MV-4-11 (cell line): ENCODE measurements around the gene KIF26B.

ENCODE experiments used
- DNase-seq: peaks from one replicate; lab custom pipeline; 2025; lab: John Stamatoyannopoulos, UW

Gene KIF26B

DNA sequence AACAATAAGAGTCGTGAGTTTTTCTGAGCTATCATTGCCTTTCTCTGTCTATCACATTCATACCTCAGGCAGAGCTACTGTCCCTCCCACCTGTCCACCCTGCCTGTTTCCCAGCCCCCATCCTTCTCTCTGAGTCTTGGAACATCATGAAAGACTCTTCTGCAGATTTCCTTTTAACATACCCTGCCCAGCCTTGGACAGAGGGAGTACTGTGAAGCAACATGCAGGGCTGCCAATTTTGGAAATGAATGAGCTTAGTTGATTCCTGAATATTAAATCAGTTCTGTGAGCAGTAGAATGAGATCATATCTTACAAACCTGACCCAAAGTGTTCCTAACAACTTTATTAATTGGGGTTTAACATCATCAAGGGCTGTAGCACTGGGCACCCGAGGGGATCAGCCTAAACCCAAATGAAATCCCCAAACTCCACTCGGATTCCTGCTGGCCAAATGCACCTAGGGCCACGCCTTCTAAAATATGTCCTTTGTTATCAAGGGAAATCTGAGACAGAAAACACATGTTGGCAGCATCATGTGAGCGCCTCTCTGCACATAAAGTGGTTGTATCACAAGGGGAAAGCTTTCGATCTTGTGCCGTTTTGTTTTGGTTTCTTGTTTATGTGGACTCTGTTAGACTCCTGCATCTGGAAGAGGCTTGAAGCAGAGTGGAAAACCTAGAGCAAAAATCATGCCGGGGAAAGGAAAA lies 357.6 kb downstream of the KIF26B start:
- no peak for DNase-seq

- DNase-seq: peak; percentile 60
Measured at GRCh38 chr1:245512980-245513578, 358.3 kb downstream of the KIF26B start.

DNA sequence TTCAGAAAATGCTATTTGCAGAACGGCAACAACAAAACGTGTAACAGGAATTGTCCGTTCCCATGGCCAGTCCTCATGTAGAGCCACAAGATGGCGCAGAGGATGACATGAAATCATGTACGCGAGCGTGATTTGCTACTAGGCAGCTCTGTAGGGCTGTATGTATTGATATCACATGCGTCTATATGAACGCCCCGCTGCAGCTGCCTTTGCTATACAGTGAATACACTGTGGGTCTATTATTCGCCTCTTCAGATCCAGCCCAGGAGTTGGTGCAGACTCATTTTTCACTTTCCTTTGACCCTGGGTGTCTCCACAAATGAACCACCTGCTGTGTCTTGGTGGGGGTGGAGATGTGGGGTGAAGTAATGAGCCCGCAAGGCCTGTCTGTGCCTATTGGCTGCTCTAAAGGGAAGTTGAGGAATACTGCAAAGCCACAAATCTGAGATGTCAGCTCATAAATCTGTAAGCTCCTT lies 361.5 kb downstream of the KIF26B start:
- peak; percentile 98 for DNase-seq

DNA sequence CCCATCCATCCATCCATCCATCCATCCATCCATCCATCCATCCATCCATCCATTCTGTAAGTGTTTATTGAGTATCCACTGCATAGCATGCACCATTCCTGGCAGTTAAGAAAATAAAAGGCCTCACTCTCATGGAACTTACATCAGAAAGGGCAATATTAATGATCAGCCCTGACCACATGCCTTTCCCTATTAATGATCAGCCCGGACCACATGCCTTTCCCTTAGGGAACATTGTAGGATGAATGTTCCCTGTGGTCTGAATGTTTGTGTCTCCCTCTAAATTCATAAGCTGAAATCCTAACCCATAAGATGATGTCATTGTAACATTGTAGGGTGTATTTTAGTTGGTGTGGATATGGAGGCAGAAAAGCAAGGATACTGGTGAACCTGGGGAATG lies 365.8 kb downstream of the KIF26B start:
- DNase-seq: no peak

DNA sequence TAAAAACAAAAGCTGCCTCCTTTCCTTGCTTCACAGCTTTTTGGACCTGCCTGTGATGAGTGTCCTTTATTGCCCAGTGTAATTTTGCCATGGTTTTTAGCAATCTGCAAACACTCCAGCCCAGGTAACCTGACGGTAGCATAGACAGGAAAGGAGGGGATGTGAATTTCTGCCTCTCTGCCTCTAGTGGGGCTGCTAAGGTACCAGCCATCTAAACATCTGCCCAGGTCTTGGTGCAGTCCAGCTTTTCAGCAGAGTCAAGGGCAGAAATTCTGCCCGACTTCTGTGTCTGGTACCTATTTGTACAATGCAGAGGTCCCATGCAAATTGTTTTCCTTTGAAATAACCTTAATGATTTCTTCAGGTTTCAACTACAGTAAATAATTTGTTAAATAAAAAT lies 371.4 kb downstream of the KIF26B start:
- DNase-seq: no peak

GRCh38 chr1:245528258-245528635 lies 373.5 kb downstream of the KIF26B start:
- no peak for DNase-seq

DNA sequence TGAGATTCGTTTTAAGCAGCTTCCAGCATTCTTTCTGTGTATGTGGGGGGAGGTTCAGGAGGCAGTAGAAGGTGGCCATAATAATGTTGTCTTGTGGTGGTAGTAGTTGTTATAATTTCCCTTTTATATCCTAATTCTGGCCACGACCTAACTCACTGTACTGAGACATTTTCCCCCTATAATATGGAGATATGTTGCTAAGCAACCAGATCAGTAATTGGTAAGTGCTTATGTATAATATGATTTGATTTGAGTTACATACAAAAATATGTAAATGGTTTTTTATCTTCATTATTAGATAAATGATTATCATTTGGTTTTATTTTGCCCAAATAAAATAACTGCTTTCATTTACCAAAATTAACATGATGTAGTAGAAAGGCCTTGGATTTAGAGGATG lies 376.2 kb downstream of the KIF26B start:
- DNase-seq: no peak

GRCh38 chr1:245537992-245538391 lies 383.2 kb downstream of the KIF26B start:
- peak; percentile 62 for DNase-seq

- no peak for DNase-seq
Measured at GRCh38 chr1:245538671-245539070, 383.9 kb downstream of the KIF26B start.

GRCh38 chr1:245541369-245541768 lies 386.6 kb downstream of the KIF26B start:
- DNase-seq: no peak

GRCh38 chr1:245542365-245542764 lies 387.6 kb downstream of the KIF26B start:
- no peak for DNase-seq

DNA sequence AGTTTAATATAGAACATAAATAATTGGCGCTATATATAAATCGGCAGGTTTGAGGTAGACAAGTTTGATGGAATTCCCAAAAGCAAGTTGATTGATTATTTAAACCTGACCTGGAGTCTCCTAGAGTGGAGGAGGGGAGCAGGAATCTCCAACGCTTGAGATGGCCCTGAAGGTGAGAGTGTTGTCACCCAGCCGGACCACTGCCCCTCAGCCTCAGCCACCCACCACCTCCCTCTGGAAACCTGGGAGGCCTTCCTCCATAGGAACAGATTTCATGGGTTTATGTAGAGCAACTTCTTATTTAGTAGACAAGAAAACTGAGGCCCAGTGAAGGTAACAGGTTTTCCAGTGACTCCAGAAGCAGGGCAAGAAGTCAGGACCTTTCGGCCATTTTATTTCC lies 389.5 kb downstream of the KIF26B start:
- no peak for DNase-seq

GRCh38 chr1:245546875-245547274 lies 392.1 kb downstream of the KIF26B start:
- DNase-seq: peak; percentile 73

DNA sequence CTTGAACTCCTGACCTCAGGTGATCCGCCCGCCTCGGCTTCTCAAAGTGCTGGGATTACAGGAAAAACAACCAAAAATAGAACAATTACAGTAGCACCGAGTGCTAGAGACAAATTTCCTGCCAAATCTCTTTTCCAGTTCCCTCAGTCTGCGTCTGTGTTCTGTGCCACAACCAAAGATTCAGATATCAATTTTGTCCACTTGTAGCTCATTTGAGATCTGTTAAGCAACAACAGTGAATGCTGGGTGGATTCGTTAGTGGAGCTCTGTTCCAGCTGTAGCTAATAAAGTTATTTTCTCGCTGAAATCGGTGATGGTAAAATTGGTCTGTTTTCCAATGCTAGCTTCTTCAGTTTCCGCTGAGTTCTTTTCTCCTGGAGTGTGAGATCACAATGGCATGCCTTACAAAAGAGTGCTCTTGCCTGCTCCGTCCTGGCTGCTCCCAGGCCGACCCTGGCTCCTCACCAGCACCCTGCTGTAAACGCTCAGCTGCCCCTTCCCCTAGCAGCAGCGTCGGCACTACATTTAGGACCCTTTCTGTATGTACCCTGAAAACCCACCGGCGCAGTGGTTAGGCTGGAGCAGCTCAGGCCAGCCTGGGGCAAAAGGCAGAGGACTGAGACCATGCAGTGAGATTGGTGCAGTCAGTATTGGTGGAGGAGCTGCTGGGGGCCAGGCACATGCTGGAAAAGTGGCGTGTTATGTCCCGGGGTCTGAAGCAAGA lies 395.4 kb downstream of the KIF26B start:
- DNase-seq: no peak

- DNase-seq: no peak
Measured at GRCh38 chr1:245550720-245551043, 395.9 kb downstream of the KIF26B start.

GRCh38 chr1:245551536-245551935 lies 396.8 kb downstream of the KIF26B start:
- no peak for DNase-seq

- no peak for DNase-seq
Measured at GRCh38 chr1:245552331-245552730, 397.5 kb downstream of the KIF26B start.

DNA sequence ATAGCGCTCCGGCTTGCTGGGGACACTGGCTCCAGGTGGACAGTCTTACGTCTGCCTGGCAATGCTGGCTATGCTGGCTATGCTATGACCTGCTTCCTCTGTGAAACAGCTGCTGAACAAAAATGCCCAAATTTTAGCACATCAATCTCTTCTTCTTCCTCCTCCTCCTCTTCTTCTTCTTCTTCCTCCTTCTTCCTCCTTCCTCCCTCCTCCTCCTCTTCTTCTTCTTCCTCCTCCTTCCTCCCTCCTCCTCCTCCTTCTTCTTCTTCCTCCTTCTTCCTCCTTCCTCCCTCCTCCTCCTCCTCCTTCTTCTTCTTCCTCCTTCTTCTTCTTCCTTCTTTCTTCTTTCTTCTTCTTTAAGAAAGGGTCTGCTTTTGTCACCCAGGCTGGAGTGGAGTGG lies 401.3 kb downstream of the KIF26B start:
- DNase-seq: no peak

- DNase-seq: no peak
Measured at GRCh38 chr1:245558069-245558468, 403.3 kb downstream of the KIF26B start.

DNA sequence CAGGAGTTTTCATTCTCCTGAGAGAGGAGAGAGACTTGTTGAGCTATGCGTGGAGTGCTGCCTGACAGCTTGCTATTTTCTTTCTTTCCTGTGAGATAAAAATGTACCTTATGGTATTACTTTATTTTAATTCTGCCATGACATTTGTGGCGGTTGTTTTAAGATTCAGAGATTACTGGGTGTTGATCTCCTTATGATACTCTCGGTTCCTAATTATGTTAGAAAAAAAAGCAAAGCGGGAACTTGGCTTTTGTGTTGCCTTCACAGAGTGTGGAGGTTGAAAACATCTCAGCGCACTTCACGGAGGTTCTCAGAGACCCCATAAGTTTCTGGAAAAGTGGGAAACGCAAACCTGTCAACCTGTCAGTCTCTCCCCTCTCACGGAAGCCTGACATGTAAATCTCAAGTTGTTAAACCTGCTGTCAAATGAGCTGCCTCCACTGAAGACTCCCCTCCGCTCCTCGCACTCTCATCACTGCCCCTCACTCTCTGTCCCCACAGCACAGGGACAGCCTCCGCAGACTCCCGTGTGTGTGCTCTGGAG lies 405.6 kb downstream of the KIF26B start:
- no peak for DNase-seq

GRCh38 chr1:245561665-245562234 lies 407.0 kb downstream of the KIF26B start:
- no peak for DNase-seq

DNA sequence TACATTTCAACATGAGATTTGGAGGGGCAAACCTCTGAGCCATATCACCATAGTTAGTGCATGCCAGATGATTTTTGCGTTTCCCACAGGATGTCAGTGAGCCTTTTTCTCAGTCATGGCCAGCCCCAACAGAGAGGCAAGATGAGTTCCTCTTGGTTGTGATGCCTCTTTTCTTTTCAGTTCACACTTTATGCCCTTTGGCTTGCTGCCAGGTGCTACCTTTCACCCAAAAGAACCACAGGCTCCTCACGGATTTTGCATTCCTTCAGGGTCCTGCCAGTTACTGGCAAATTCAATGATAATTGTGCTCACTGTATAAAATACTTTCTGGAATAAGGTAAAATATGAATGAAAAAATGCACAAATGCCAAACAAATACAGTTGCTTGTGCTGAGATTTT lies 411.3 kb downstream of the KIF26B start:
- DNase-seq: no peak

DNA sequence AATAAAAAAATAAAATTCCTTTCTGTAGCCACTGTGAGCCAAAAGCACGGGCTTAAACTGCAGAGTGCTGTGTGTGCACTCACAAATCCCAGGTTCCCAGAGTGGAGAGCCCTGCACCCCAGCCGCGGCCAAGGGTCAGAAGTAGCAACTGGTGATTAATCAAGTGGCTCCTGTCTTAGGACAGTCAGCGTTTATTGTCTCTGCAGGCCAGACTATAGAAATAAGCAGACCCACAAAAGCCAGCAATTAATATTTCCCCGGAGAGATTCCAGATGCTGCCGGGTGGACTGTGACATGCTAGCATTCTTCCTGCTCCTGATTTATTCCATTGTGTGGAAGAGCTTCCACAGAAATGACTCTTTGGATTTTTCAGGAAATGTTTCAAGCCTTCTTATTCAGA lies 412.2 kb downstream of the KIF26B start:
- DNase-seq: no peak
